ENCODE results near the gene MNDA.

Gene MNDA

GRCh38 chr1:158830904-158831507 lies at the start of gene MNDA:
MNDA (plus strand) TSS chr1:158831351; CDS start chr1:158842154, 10,803 bp downstream.
- TF ChIP-seq CTCF (IDR thresholded peaks at IDR 0.05; ENCODE audit: low read depth, low read length, missing control alignments), result no peak
- DNase-seq (ENCODE audit: low read depth), result peak; percentile 81
- peak within 1 kb of the TSS; percentile 43; the same call in 1 of the 2 replicates for H3K4me3 ChIP-seq (ENCODE audit: low read depth, low read length)

GRCh38 chr1:158793604-158794003 lies 37.5 kb upstream of the MNDA start:
- peak; percentile 64 for TF ChIP-seq CTCF (IDR thresholded peaks at IDR 0.05; ENCODE audit: low read depth, low read length, missing control alignments)
- H3K4me3 ChIP-seq (ENCODE audit: low read depth, low read length), result no peak overlapping the region
- DNase-seq (ENCODE audit: low read depth), result no peak

GRCh38 chr1:158794247-158794646 lies 36.9 kb upstream of the MNDA start:
- DNase-seq (ENCODE audit: low read depth), result no peak
- H3K4me3 ChIP-seq (ENCODE audit: low read depth, low read length), result no peak overlapping the region
- no peak for TF ChIP-seq CTCF (IDR thresholded peaks at IDR 0.05; ENCODE audit: low read depth, low read length, missing control alignments)

GRCh38 chr1:158798531-158798930 lies 32.6 kb upstream of the MNDA start:
- DNase-seq (ENCODE audit: low read depth), result no peak

GRCh38 chr1:158799689-158800088 lies 31.5 kb upstream of the MNDA start:
- no peak overlapping the region for H3K4me3 ChIP-seq (ENCODE audit: low read depth, low read length)
- TF ChIP-seq CTCF (IDR thresholded peaks at IDR 0.05; ENCODE audit: low read depth, low read length, missing control alignments), result no peak
- DNase-seq (ENCODE audit: low read depth), result no peak

More at GRCh38 chr1:158798531-158798930, 32.6 kb upstream of the MNDA start:
- TF ChIP-seq CTCF (IDR thresholded peaks at IDR 0.05; ENCODE audit: low read depth, low read length, missing control alignments), result no peak
- H3K4me3 ChIP-seq (ENCODE audit: low read depth, low read length), result no peak overlapping the region

GRCh38 chr1:158800526-158800925 lies 30.6 kb upstream of the MNDA start:
- no peak for DNase-seq (ENCODE audit: low read depth)
- H3K4me3 ChIP-seq (ENCODE audit: low read depth, low read length), result no peak overlapping the region
- TF ChIP-seq CTCF (IDR thresholded peaks at IDR 0.05; ENCODE audit: low read depth, low read length, missing control alignments), result no peak

- H3K4me3 ChIP-seq (ENCODE audit: low read depth, low read length), result no peak overlapping the region
- TF ChIP-seq CTCF (IDR thresholded peaks at IDR 0.05; ENCODE audit: low read depth, low read length, missing control alignments), result no peak
- DNase-seq (ENCODE audit: low read depth), result no peak
These were observed 29.8 kb upstream of the MNDA start for GRCh38 chr1:158801396-158801795.
